ENCODE data around the gene TMPO. TPM values are rescaled to one million over a fixed set of nuclear protein-coding genes. Genes with fewer than 3 reads are reported as not detected.

TMPO gene
- polyA plus RNA-seq, 1 donor from 2014 or later = 143 TPM

GRCh38 chr12:98475565-98475908, 39.9 kb upstream of the TMPO start:
- Histone ChIP-seq H3K27ac (ENCODE audit: low read length) (no peak overlapping the region), H3K9me3 (ENCODE audit: low read length) (no peaks in the 10 kb centered on the region), H3K4me2 (ENCODE audit: low read length) (no peak overlapping the region), H2AFZ (ENCODE audit: low read depth, low read length) (no peak overlapping the region), H3K79me2 (replicated peaks; ENCODE audit: insufficient read depth, low read length) (no peaks in the 10 kb centered on the region), H3F3A (ENCODE audit: insufficient read depth, low read length, poor library complexity, severe bottlenecking) (no peaks in the 10 kb centered on the region), H3K9me2 (ENCODE audit: insufficient read depth, low read length) (no peaks in the 10 kb centered on the region), H3K9ac (ENCODE audit: low read length) (no peak overlapping the region), H3K4me3 (ENCODE audit: low read length) (no peak overlapping the region), H3K27me3 (ENCODE audit: insufficient read depth, low read depth, low read length) (no peaks in the 10 kb centered on the region), H4K20me1 (ENCODE audit: insufficient read depth) (no peaks in the 10 kb centered on the region), H3K36me3 (ENCODE audit: insufficient read depth, low read length) (no peaks in the 10 kb centered on the region)
- TF ChIP-seq EP300 (conservative IDR thresholded peaks at IDR 0.05; ENCODE audit: poor library complexity, severe bottlenecking) (no peak), SMC3 (conservative IDR thresholded peaks at IDR 0.05; ENCODE audit: poor library complexity) (no peak), POLR2AphosphoS5 (IDR thresholded peaks at IDR 0.05) (no peak), EZH2 (IDR thresholded peaks at IDR 0.05; ENCODE audit: borderline replicate concordance, insufficient read depth, low read length, poor library complexity, severe bottlenecking) (no peak), REST (IDR thresholded peaks at IDR 0.05; ENCODE audit: borderline replicate concordance) (no peak), CTCF (IDR thresholded peaks at IDR 0.05; ENCODE audit: poor library complexity, severe bottlenecking) (no peak), RAD21 (conservative IDR thresholded peaks at IDR 0.05) (no peak), TAF1 (IDR thresholded peaks at IDR 0.05; ENCODE audit: low read depth) (no peak), MXI1 (conservative IDR thresholded peaks at IDR 0.05; ENCODE audit: poor library complexity, severe bottlenecking) (no peak)

DNA sequence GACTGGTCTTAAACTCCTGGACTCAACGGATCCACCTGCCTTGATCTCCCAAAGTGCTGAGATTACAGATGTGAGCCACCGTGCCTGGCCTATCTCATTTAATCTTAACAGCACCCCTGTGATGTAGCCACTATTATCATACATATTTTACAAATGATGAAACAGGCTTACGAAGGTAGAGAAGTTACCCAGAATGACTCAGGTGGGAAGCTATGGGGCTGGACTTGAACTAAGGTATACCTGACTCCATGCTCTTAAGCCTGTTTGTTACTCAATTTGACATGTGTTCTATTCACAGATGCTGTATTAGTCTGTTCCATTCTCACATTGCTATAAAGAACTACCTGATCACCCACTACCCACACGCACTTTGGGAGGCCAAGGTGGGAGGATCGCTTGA, 36.8 kb upstream of the TMPO start:
- H3K27ac ChIP-seq (ENCODE audit: low read length) = no peak overlapping the region
- H3K9ac ChIP-seq (ENCODE audit: low read length) = no peak overlapping the region
- H3K9me3 ChIP-seq (ENCODE audit: low read length) = no peaks in the 10 kb centered on the region
- H3K36me3 ChIP-seq (ENCODE audit: insufficient read depth, low read length) = no peaks in the 10 kb centered on the region
- no peaks in the 10 kb centered on the region for H3F3A ChIP-seq (ENCODE audit: insufficient read depth, low read length, poor library complexity, severe bottlenecking)
- H3K79me2 ChIP-seq (replicated peaks; ENCODE audit: insufficient read depth, low read length) = no peaks in the 10 kb centered on the region
- no peak overlapping the region for H2AFZ ChIP-seq (ENCODE audit: low read depth, low read length)
- TF ChIP-seq MXI1 (conservative IDR thresholded peaks at IDR 0.05; ENCODE audit: poor library complexity, severe bottlenecking) (no peak), SMC3 (conservative IDR thresholded peaks at IDR 0.05; ENCODE audit: poor library complexity) (no peak), RAD21 (conservative IDR thresholded peaks at IDR 0.05) (no peak), EZH2 (IDR thresholded peaks at IDR 0.05; ENCODE audit: borderline replicate concordance, insufficient read depth, low read length, poor library complexity, severe bottlenecking) (no peak), POLR2AphosphoS5 (IDR thresholded peaks at IDR 0.05) (no peak), REST (IDR thresholded peaks at IDR 0.05; ENCODE audit: borderline replicate concordance) (no peak), CTCF (IDR thresholded peaks at IDR 0.05; ENCODE audit: poor library complexity, severe bottlenecking) (no peak), EP300 (conservative IDR thresholded peaks at IDR 0.05; ENCODE audit: poor library complexity, severe bottlenecking) (no peak), TAF1 (IDR thresholded peaks at IDR 0.05; ENCODE audit: low read depth) (no peak)
- H3K4me2 ChIP-seq (ENCODE audit: low read length) = no peak overlapping the region
- no peaks in the 10 kb centered on the region for H4K20me1 ChIP-seq (ENCODE audit: insufficient read depth)
- H3K4me3 ChIP-seq (ENCODE audit: low read length) = no peak overlapping the region
- no peaks in the 10 kb centered on the region for H3K27me3 ChIP-seq (ENCODE audit: insufficient read depth, low read depth, low read length)
- H3K9me2 ChIP-seq (ENCODE audit: insufficient read depth, low read length) = no peaks in the 10 kb centered on the region

All from neural cell (in vitro differentiated cells).